ENCODE results near the gene SLC25A27.

The SLC25A27 gene

GRCh38 chr6:46687619-46688097 is 34.9 kb downstream of the SLC25A27 start, which contains the start of gene TDRD6:
Gene TDRD6 (plus strand): TSS chr6:46687885. CDS start chr6:46688129, 244 bp downstream.
- H3K79me2 ChIP-seq: no peaks in the 10 kb centered on the region
- no peak for TF ChIP-seq CTCF (IDR thresholded peaks at IDR 0.05)
- no peaks in the 10 kb centered on the region for H3K9me3 ChIP-seq (ENCODE audit: control insufficient read depth, low read length)
- H3K27ac ChIP-seq: no peak within 1 kb of the TSS
- H2AFZ ChIP-seq: no peak within 1 kb of the TSS
- H3K4me1 ChIP-seq: no peaks in the 10 kb centered on the region
- no peak within 1 kb of the TSS for H3K4me2 ChIP-seq (ENCODE audit: low read length)
- no peak within 1 kb of the TSS for H3K9ac ChIP-seq
- H3K27me3 ChIP-seq (ENCODE audit: control insufficient read depth, insufficient read depth, low read length): no peaks in the 10 kb centered on the region
- no peak within 1 kb of the TSS for H3K4me3 ChIP-seq (ENCODE audit: low read depth, low read length)
- H3K36me3 ChIP-seq (ENCODE audit: control insufficient read depth, insufficient read depth, low read length): no peaks in the 10 kb centered on the region

- H3K79me2 ChIP-seq: no peaks in the 10 kb centered on the region
- no peak overlapping the region for H3K27ac ChIP-seq
- no peak overlapping the region for H3K4me2 ChIP-seq (ENCODE audit: low read length)
- no peak overlapping the region for H2AFZ ChIP-seq
- no peaks in the 10 kb centered on the region for H3K27me3 ChIP-seq (ENCODE audit: control insufficient read depth, insufficient read depth, low read length)
- no peak overlapping the region for H3K9ac ChIP-seq
- H3K4me3 ChIP-seq (ENCODE audit: low read depth, low read length): no peak overlapping the region
- H3K36me3 ChIP-seq (ENCODE audit: control insufficient read depth, insufficient read depth, low read length): no peaks in the 10 kb centered on the region
- no peaks in the 10 kb centered on the region for H3K9me3 ChIP-seq (ENCODE audit: control insufficient read depth, low read length)
- H3K4me1 ChIP-seq: no peaks in the 10 kb centered on the region
- TF ChIP-seq CTCF (IDR thresholded peaks at IDR 0.05): no peak
Measured at GRCh38 chr6:46688117-46688965, 35.6 kb downstream of the SLC25A27 start.

- Histone ChIP-seq H3K27ac (no peak overlapping the region), H3K4me3 (ENCODE audit: low read depth, low read length) (no peak overlapping the region), H2AFZ (no peak overlapping the region), H3K79me2 (no peaks in the 10 kb centered on the region), H3K9me3 (ENCODE audit: control insufficient read depth, low read length) (no peaks in the 10 kb centered on the region), H3K4me2 (ENCODE audit: low read length) (no peak overlapping the region), H3K27me3 (ENCODE audit: control insufficient read depth, insufficient read depth, low read length) (no peaks in the 10 kb centered on the region), H3K4me1 (no peaks in the 10 kb centered on the region), H3K36me3 (ENCODE audit: control insufficient read depth, insufficient read depth, low read length) (no peaks in the 10 kb centered on the region), H3K9ac (no peak overlapping the region)
- no peak for TF ChIP-seq CTCF (IDR thresholded peaks at IDR 0.05)
Measured at GRCh38 chr6:46688966-46689335, 36.2 kb downstream of the SLC25A27 start.

- no peak overlapping the region for H3K4me2 ChIP-seq (ENCODE audit: low read length)
- no peaks in the 10 kb centered on the region for H3K27me3 ChIP-seq (ENCODE audit: control insufficient read depth, insufficient read depth, low read length)
- H3K9ac ChIP-seq: no peak overlapping the region
- no peaks in the 10 kb centered on the region for H3K79me2 ChIP-seq
- H3K36me3 ChIP-seq (ENCODE audit: control insufficient read depth, insufficient read depth, low read length): no peaks in the 10 kb centered on the region
- H3K4me3 ChIP-seq (ENCODE audit: low read depth, low read length): no peak overlapping the region
- H3K4me1 ChIP-seq: no peaks in the 10 kb centered on the region
- H2AFZ ChIP-seq: no peak overlapping the region
- H3K27ac ChIP-seq: no peak overlapping the region
- no peak for TF ChIP-seq CTCF (IDR thresholded peaks at IDR 0.05)
- no peaks in the 10 kb centered on the region for H3K9me3 ChIP-seq (ENCODE audit: control insufficient read depth, low read length)
Measured at GRCh38 chr6:46689657-46690056, 36.9 kb downstream of the SLC25A27 start.

Measured in parathyroid adenoma (tissue), 2 donors.